Heart left ventricle (tissue), 13 donors: ENCODE measurements around the gene SLIT3.

Experiments used
- CTCF ChIP-seq, 12 donors: fragments of 200-600 bp; sonication (generic) in 4 of 12; IDR thresholded peaks; one replicate each; pipeline versions ENCODE4 v1.5.0 to v1.8.0; 2018 to 2022; ENCODE audit warnings: antibody characterized with exemption in 12 of 12, mild to moderate bottlenecking in 5 of 12
- POLR2A ChIP-seq, 2 donors: fragments of 450-650 bp; IDR thresholded peaks; one replicate each; pipeline ENCODE4 v1.6.1; 2017; ENCODE audit warnings: antibody characterized with exemption in 2 of 2, mild to moderate bottlenecking in 2 of 2, moderate library complexity in 2 of 2
- donor health status: ischemic (EF 13 %, LVEDD 7.1; RV severe dilation, severe dysfunction).
- donor health status: DM: no; HTN: yes; CAD: no.
- donor health status: DM: no; HTN: no; CAD: no.
- donor health status: ischemic (EF 25% LVEDD 6.9; RV normal size, moderate dysfunction).
- donor health status: ischemic (EF 25% LVEDD 5.7; RV mildly dilated, moderate dysfunction).
- donor health status: ischemic (EF 35%, LVEDD 5.7; RV mildly dilated, moderate dysfunction).
- donor health status: nonischemic (EF 11% LVEDD 7.7; RV severe dilation, severe dysfunction).
- donor health status: DM: yes; HTN: yes; CAD: no.
- donor health status: PGD.
- donor health status: ischemic (EF 29% LVEDD 5.4; RV normal size, mild dysfunction).
- donor health status: nonischemic (EF 23%, LVEDD 6.1; RV moderate dilation, normal function).

GRCh38 chr5:169305366-169305765 lies 4.4 kb upstream of the SLIT3 start:
- TF ChIP-seq CTCF (IDR thresholded peaks at IDR 0.05) (no peak), POLR2A (IDR thresholded peaks at IDR 0.05) (no peak)
